Activated T-helper 1 cell treated with anti-CD3 and anti-CD28 coated beads, Interleukin-2, amount 50 U/mL, for 16 hours (primary cell): ENCODE data around the gene FGGY.
"Not testable (repeated sequence)": the region's sequence is repeated elsewhere in the genome, so short reads cannot be mapped to it uniquely, and the experiment has no call there.

Source experiments
- DNase-seq, 2 donors: peaks; one replicate each; pipeline ENCODE4 v3.0.0-alpha.2; 2020; ENCODE audit warnings: low read depth in 1 of 2, low spot score in 1 of 2

FGGY gene

GRCh38 chr1:59296358-59297256 lies at the start of gene FGGY:
Gene FGGY (plus strand): TSS chr1:59297094. CDS start chr1:59321550, 24,456 bp downstream.
- DNase-seq, result peak; percentile 57 to 70

- DNase-seq, result no peak
Measured at GRCh38 chr1:59248758-59249157, 48.1 kb upstream of the FGGY start.

DNA sequence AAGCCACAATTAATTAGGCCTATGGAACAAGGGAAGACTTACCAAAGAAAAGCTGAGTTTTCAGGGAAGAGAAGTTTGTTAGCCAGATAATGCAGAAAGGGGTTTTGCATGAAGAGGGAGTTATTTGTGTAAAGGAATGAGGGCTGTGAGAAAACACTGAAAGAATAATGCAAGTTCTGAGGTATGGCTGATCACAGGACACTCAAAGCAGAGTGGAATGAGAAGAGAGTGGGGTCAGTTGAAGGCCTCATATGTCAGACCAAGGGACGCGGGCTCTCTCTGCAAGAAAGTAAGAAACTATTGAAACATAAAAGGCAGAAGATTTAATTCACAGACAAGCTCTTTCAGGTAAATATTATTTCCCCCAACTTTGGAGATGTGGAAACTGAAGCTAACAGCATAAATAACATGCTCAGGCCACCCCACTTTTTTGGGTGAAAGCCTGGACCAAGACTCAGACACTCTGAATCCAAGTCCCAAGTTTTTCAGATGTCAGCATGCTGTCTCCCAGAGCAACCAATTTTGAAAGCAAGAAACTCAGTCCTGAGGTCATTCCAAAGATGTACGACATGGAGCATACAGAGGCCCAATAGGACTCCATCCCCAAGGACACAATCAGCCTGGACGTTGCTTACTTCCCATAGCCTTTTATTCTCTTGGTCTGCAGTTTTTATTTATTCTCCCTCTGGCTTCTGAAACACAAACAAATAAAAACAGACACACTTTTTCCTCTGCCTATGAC lies 47.3 kb upstream of the FGGY start:
- DNase-seq, result no peak

- not testable (repeated sequence) for DNase-seq
Measured at GRCh38 chr1:59251061-59251460, 45.8 kb upstream of the FGGY start.

- not testable (repeated sequence) for DNase-seq
Measured at GRCh38 chr1:59256429-59256828, 40.5 kb upstream of the FGGY start.

DNA sequence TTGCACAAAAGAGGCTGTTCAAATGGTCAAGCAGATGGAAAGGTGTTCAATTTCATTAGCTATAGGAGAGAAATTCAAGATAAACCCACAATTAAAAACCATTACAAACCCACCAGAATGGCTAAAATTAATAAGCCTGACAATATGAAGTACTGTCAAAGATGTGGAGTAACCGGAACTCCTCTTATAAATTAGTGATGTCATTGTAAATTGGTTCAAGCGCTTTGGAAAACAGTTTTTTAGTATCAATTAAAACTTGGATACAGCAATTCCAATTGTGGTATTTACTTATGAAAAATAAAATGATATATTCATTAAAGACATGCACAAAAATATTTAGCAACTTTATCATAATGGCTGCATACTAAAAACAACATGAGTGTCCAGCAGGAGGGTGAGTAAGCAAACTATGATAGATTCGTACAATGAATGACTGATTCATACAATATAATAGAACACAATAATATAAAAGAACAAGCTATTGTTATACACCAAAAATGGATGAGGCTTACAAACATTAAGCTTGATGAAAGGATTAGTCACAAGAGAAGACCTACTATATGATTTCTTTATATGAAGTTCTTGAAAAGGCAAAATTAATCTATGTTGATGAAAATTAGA lies 38.4 kb upstream of the FGGY start:
- no peak for DNase-seq

DNA sequence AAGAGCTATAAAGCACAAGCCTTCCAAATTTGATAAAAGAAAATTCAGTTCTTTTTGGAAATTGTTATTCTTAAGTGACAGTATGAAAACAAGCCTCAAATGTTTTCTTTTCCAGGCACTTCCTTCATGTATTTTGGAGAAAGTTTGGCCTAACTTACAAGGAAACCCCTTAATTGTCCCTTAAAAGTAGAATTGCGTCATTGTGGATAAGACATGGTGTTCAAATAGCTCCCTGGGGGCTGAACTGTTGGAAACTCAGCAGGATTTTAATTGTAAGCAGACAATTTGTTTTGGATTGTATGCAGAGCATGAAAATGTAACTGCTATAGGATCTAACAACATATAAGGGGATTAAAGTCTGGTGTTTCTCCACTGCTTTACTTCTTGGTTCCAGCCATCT lies 35.4 kb upstream of the FGGY start:
- no peak for DNase-seq

- DNase-seq, result no peak
Measured at GRCh38 chr1:59262631-59263030, 34.3 kb upstream of the FGGY start.

DNA sequence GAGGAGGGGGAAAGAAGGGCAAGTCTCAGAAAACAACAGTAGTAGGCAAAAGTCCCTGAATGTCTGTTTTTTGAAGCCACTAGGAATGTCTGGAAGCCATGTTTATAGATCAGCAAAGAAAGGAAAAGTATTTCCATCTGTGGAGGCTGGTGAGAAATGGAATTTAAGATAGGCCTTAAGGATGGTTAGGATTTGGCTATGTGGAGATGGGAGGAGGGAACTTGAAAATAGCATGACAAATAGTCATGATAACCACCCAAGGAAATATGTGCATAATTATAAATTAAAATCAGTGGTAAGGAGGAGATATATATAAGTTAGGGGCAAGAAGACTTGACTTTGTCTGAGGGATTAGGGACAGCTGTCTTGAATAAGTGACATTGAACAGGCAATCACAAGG lies 33.8 kb upstream of the FGGY start:
- DNase-seq, result no peak

DNA sequence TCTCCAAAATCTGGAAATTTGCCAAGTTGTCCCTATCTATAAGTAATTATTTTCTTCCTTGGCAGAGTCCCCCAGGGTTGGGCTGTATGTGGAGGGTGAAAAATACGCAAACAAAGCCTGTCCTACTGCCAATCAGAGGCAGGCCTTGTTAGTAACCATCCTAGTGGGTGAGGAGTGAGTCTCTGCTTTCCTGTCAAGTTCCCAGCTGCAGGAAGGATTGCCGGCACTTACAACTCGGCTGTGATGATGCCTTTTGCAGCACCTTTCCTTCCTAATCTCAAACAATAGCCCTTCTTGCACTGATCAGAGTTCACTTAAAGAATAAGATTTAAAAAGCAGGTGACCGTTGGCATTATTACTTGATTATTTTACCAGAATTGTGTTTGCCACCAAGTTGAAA lies 31.3 kb upstream of the FGGY start:
- no peak for DNase-seq

DNA sequence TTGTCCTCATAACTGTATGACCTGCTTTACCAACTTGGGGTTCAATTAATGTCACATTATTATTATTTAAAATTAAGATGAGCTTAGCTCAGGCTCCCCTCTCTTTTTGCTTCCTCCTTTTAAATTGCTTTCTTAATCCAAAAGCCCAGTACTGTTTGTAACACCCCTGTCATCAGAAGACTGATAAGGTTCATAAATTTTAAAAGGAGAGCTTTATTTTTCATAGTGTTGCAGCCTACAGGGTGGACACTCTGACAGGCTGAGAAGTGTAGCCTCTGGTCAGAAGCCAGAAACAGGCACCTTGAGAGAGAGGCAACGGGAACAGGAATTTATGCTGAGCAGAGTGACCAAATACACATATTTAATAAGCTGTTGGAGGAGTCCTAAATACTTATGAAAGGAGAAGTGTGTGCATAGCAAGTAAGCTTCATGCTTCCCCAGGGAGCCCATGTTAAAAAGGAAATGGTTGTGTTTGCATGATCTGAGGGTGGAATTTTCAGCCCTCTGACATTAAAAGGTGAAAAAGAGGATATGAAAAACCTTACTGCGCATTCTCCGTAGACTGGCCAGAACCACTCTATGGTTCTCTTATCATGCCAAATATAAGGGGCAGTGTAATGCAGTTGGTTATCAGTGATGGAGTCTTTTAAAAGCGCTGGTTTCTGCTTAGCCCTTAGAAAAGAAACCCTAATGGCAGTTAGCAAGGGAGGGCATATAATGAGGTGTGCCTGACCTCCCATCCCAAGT lies 30.5 kb upstream of the FGGY start:
- no peak for DNase-seq

- no peak for DNase-seq
Measured at GRCh38 chr1:59266927-59267293, 30.0 kb upstream of the FGGY start.

DNA sequence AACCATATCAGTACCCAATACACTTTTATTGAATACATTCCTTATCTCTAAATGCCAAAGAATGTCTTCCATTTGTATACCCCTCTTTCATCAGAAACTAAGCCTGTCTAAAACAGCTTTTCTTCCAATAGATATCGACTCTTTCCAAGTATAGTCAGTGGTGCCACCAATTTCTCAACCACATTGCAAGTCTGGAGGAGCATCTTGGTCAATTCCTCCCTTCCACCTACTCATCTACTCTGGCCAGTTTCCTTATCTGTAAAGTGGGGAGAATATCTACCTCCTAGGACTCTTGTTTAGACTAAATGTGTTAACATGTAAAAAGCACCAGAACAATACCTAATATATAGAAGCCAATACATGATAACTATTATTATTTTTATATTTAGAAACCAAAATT lies 28.5 kb upstream of the FGGY start:
- DNase-seq, result no peak

DNA sequence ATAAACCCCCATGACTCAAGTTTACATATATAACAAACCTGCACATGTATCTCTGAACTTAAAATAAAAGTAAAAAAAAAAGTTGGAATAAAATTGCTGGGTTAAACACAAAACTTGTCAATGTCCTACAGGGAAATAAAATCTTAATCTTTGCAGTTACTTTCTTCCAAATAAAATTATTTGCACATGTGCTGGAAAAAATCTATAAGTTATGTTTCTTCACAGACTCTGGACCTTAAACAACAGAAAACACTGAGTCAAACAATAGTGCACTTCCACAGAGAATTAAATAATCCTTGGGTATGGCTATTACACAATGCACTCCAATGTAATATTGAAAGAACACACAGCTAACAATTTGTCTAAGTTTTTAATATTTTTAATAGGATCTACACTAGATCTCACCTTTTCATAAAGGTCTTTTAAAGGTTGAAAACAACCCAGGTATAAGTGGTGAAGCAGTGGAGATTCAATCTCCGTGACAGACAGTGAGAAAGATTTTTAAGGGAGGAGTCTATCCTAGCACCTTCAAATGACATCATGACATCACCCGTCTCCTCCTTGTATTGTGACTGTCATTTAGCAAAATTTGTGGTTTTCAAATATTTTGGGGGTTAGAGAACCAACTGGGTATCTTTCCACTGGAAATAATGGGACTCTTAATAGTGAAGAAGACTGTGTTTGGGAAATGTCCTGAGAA lies 25.2 kb upstream of the FGGY start:
- no peak for DNase-seq

DNA sequence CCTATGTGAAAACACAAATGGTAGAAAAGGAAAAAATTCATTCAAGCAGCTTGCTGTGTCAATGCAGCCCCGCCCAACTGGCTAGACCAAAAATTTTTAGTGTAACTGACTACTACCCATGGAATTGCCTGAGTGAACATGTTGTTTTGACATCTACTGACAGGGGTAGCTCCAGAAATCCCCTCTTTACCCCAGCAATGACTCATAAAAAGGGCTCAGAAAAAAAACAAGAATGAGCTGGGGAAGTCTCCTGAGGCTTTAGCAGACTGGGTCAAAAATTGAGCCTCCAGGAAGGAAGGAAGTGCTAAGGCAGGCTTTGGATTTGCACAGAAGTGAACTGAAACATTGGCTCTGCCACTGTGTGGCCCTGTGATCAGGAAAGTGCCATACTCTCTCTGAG lies 24.4 kb upstream of the FGGY start:
- no peak for DNase-seq

- DNase-seq, result no peak
Measured at GRCh38 chr1:59276439-59276851, 20.4 kb upstream of the FGGY start.

DNA sequence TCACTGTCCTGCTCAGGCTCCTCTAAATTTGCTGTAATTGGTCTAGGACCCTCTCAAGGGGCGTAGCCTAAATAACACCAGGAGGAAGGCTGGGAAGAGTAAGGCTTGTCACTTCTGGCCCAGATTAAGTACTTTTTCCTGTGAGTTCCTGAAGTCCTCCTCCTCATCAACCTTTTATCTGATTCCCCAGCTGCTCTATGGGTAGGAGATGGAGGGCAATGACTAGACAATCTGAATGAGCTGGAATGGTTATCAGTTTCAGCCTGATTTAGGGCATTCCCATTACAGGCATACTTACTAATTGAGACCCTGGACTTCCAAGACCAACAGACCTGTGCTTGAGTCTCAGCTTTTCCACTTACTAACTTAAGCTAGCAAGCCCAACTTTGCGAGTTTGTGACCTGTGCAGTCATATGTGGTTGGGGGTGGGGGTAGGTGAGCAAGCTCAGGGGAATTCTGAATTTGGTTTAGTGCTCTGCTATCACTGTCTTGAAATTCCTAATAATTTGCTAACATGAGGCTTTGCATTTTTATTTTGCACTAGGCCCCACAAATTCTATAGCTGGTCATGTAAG lies 18.0 kb upstream of the FGGY start:
- no peak for DNase-seq

DNA sequence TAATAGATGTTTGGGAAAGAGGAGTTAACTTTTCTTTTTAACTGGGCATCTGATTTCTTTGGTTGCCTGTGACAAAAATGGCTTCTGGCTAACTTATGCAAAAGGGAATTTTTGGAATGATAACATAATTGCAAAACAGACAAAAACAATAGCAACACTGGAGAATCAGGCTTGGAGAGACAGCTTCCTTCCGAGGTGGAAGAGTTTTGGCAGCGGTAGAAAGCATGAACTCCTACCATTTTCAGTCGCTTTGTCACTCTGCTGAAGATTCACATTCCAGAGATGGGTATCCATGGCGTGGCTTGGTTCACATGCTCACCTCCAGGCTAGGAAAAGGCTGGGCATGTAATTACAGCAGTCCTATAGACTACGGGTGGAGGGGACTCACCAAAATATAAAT lies 17.2 kb upstream of the FGGY start:
- DNase-seq, result no peak

DNA sequence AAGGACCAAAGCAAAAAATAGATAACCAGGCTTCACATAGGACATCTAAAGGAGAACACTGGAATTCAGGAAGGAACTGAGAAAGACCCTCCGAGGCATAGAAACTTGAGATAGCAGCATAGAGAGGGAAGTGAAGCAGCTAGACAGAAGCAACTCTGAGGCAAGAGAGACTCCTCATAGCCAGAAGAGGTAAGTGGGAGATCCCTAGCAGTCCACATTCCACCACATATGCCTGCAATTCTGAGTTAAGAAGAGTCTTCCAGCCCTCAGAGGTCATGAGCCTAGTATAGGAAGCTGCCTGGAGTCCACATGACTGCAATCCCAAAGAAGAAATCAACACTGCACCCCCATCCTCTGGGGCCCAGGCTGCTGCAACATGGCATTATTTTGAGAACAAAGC lies 13.9 kb upstream of the FGGY start:
- no peak for DNase-seq

DNA sequence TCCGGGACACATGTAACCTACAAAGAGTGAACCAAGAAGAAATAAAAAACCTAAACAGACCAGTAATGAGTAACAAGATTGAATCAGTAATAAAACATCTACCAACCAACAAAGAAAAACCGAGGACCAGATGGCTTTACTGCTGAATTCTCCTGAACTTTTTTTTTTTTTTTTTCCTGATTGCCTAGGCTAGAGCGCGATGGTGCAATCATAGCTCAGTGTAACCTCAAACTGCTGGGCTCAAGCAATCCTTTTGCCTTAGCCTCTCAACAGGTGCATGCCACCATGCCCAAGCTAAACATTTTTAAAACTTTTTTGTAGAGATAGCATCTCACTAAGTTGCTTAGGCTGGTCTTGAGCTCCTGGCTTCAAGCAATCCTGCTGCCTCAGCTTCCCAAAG lies 11.2 kb upstream of the FGGY start:
- DNase-seq, result no peak
